Thyroid gland (tissue), 4 donors: ENCODE data around the gene CLIC5.

Experiments used
- CTCF ChIP-seq, 6 experiments: fragments of 200-600 bp in 3 of 6; fragments of 450-650 bp in 3 of 6; sonication (generic) in 3 of 6; IDR thresholded peaks; one replicate each; pipeline ENCODE4 v1.5.1; 2016 to 2019; ENCODE audit warnings: antibody characterized with exemption in 6 of 6, mild to moderate bottlenecking in 2 of 6, inconsistent platforms in 1 of 6, moderate library complexity in 1 of 6
- POLR2A ChIP-seq, 2 donors: fragments of 450-650 bp; IDR thresholded peaks; one replicate each; pipeline ENCODE4 v1.6.1; 2017; ENCODE audit warnings: antibody characterized with exemption in 2 of 2, mild to moderate bottlenecking in 2 of 2, moderate library complexity in 1 of 2

- TF ChIP-seq CTCF (IDR thresholded peaks at IDR 0.05) (no peak), POLR2A (IDR thresholded peaks at IDR 0.05) (no peak)
Measured at GRCh38 chr6:46023216-46023915, 7.7 kb upstream of the CLIC5 start.
